ENCODE results near the gene ZNF135. TPM values are rescaled to one million over a fixed set of nuclear protein-coding genes. Genes with fewer than 3 reads are reported as not detected.

The ZNF135 gene
- total and polyA plus RNA-seq, 4 donors, result 2.1 to 12.8 (median 5.0) TPM

GRCh38 chr19:58024661-58025060, 34.4 kb upstream of the ZNF135 start:
- H3K27ac ChIP-seq (ENCODE audit: low read depth in 1 of 2, low read length in 2 of 2), result no peak overlapping the region
- H3K27me3 ChIP-seq (ENCODE audit: control insufficient read depth in 1 of 2, insufficient read depth in 2 of 2, low read length in 1 of 2), result no peaks in the 10 kb centered on the region
- intact Hi-C loops (cut with DNase I), result no loop called here
- WGBS, 2 donors, result 86 to 88% methylated on average over 12 of the region's 12 CpGs
- H3K9me3 ChIP-seq (ENCODE audit: control insufficient read depth, low read length), result no peaks in the 10 kb centered on the region
- no peaks in the 10 kb centered on the region for H3K4me1 ChIP-seq (ENCODE audit: control insufficient read depth in 1 of 2, insufficient read depth in 2 of 2, low read length in 2 of 2)
- ATAC-seq (ENCODE audit: low FRiP score) (no peak), DNase-seq (no peak)
- H3K4me3 ChIP-seq (ENCODE audit: low read length in 2 of 2), result no peak overlapping the region
- H3K36me3 ChIP-seq (ENCODE audit: control insufficient read depth in 1 of 2, insufficient read depth in 2 of 2, low read length in 1 of 2), result no peaks in the 10 kb centered on the region

GRCh38 chr19:58033741-58034476, 25.2 kb upstream of the ZNF135 start, which contains the start of gene ZSCAN1:
Gene ZSCAN1 (plus strand): TSS chr19:58034025. CDS start chr19:58037837, 3,812 bp downstream.
- H3K4me3 ChIP-seq (ENCODE audit: low read length in 2 of 2), result no peak within 1 kb of the TSS
- no peaks in the 10 kb centered on the region for H3K36me3 ChIP-seq (ENCODE audit: control insufficient read depth in 1 of 2, insufficient read depth in 2 of 2, low read length in 1 of 2)

GRCh38 chr19:58034477-58034793, 24.6 kb upstream of the ZNF135 start:
- Histone ChIP-seq H3K4me3 (ENCODE audit: low read length in 2 of 2) (no peak overlapping the region), H3K4me1 (ENCODE audit: control insufficient read depth in 1 of 2, insufficient read depth in 2 of 2, low read length in 2 of 2) (no peaks in the 10 kb centered on the region), H3K9me3 (ENCODE audit: control insufficient read depth, low read length) (peaks cover 14% of the 10 kb centered on the region), H3K27ac (ENCODE audit: low read depth in 1 of 2, low read length in 2 of 2) (no peak overlapping the region), H3K36me3 (ENCODE audit: control insufficient read depth in 1 of 2, insufficient read depth in 2 of 2, low read length in 1 of 2) (no peaks in the 10 kb centered on the region), H3K27me3 (ENCODE audit: control insufficient read depth in 1 of 2, insufficient read depth in 2 of 2, low read length in 1 of 2) (no peaks in the 10 kb centered on the region)
- no peak for DNase-seq
- ATAC-seq (ENCODE audit: low FRiP score), result no peak
- whole genome bisulfite sequencing, 2 donors, result 0 to 2% methylated on average over 11 to 20 of the region's 20 CpGs
- intact Hi-C loops (cut with DNase I), result no loop called here

More at GRCh38 chr19:58033741-58034476, 25.2 kb upstream of the ZNF135 start, which contains the start of gene ZSCAN1:
- ATAC-seq (ENCODE audit: low FRiP score) (peak; percentile 90), DNase-seq (peak; percentile 83 to 90)
- no peaks in the 10 kb centered on the region for H3K27me3 ChIP-seq (ENCODE audit: control insufficient read depth in 1 of 2, insufficient read depth in 2 of 2, low read length in 1 of 2)
- no peak within 1 kb of the TSS for H3K27ac ChIP-seq (ENCODE audit: low read depth in 1 of 2, low read length in 2 of 2)
- 2 to 3% methylated on average over 54 to 101 of the region's 101 CpGs for WGBS, 2 donors
- no peaks in the 10 kb centered on the region for H3K4me1 ChIP-seq (ENCODE audit: control insufficient read depth in 1 of 2, insufficient read depth in 2 of 2, low read length in 2 of 2)
- peaks cover 13% of the 10 kb centered on the region for H3K9me3 ChIP-seq (ENCODE audit: control insufficient read depth, low read length)
- intact Hi-C loops (cut with DNase I), result no loop called here

GRCh38 chr19:58035863-58036262, 23.2 kb upstream of the ZNF135 start:
- no peak overlapping the region for H3K4me3 ChIP-seq (ENCODE audit: low read length in 2 of 2)
- 69 to 71% methylated on average over 8 of the region's 8 CpGs for WGBS, 2 donors
- no peaks in the 10 kb centered on the region for H3K4me1 ChIP-seq (ENCODE audit: control insufficient read depth in 1 of 2, insufficient read depth in 2 of 2, low read length in 2 of 2)
- H3K27me3 ChIP-seq (ENCODE audit: control insufficient read depth in 1 of 2, insufficient read depth in 2 of 2, low read length in 1 of 2), result no peaks in the 10 kb centered on the region
- intact Hi-C loops (cut with DNase I), result no loop called here
- H3K9me3 ChIP-seq (ENCODE audit: control insufficient read depth, low read length), result peaks cover 15% of the 10 kb centered on the region
- ATAC-seq (ENCODE audit: low FRiP score) (no peak), DNase-seq (no peak)
- no peak overlapping the region for H3K27ac ChIP-seq (ENCODE audit: low read depth in 1 of 2, low read length in 2 of 2)
- no peaks in the 10 kb centered on the region for H3K36me3 ChIP-seq (ENCODE audit: control insufficient read depth in 1 of 2, insufficient read depth in 2 of 2, low read length in 1 of 2)

GRCh38 chr19:58037927-58038687, 21.0 kb upstream of the ZNF135 start:
- ATAC-seq (ENCODE audit: low FRiP score) (no peak), DNase-seq (no peak)
- Histone ChIP-seq H3K27me3 (ENCODE audit: control insufficient read depth in 1 of 2, insufficient read depth in 2 of 2, low read length in 1 of 2) (no peaks in the 10 kb centered on the region), H3K4me1 (ENCODE audit: control insufficient read depth in 1 of 2, insufficient read depth in 2 of 2, low read length in 2 of 2) (no peaks in the 10 kb centered on the region), H3K27ac (ENCODE audit: low read depth in 1 of 2, low read length in 2 of 2) (no peak overlapping the region), H3K36me3 (ENCODE audit: control insufficient read depth in 1 of 2, insufficient read depth in 2 of 2, low read length in 1 of 2) (no peaks in the 10 kb centered on the region), H3K9me3 (ENCODE audit: control insufficient read depth, low read length) (peaks cover 23% of the 10 kb centered on the region), H3K4me3 (ENCODE audit: low read length in 2 of 2) (no peak overlapping the region)
- intact Hi-C loops (cut with DNase I), result no loop called here
- 15 to 19% methylated on average over 38 to 44 of the region's 44 CpGs for WGBS, 2 donors

- ATAC-seq (ENCODE audit: low FRiP score), result no peak
- Histone ChIP-seq H3K9me3 (ENCODE audit: control insufficient read depth, low read length) (peaks cover 23% of the 10 kb centered on the region), H3K4me3 (ENCODE audit: low read length in 2 of 2) (no peak overlapping the region), H3K27ac (ENCODE audit: low read depth in 1 of 2, low read length in 2 of 2) (no peak overlapping the region), H3K36me3 (ENCODE audit: control insufficient read depth in 1 of 2, insufficient read depth in 2 of 2, low read length in 1 of 2) (no peaks in the 10 kb centered on the region), H3K27me3 (ENCODE audit: control insufficient read depth in 1 of 2, insufficient read depth in 2 of 2, low read length in 1 of 2) (no peaks in the 10 kb centered on the region), H3K4me1 (ENCODE audit: control insufficient read depth in 1 of 2, insufficient read depth in 2 of 2, low read length in 2 of 2) (no peaks in the 10 kb centered on the region)
- intact Hi-C loops (cut with DNase I), result no loop called here
- WGBS, 2 donors, result 25 to 32% methylated on average over 8 of the region's 8 CpGs
- no peak for DNase-seq
Measured at GRCh38 chr19:58038688-58039204, 20.3 kb upstream of the ZNF135 start.

GRCh38 chr19:58040751-58041525, 18.1 kb upstream of the ZNF135 start:
- H3K4me3 ChIP-seq (ENCODE audit: low read length in 2 of 2), result no peak overlapping the region
- no peaks in the 10 kb centered on the region for H3K36me3 ChIP-seq (ENCODE audit: control insufficient read depth in 1 of 2, insufficient read depth in 2 of 2, low read length in 1 of 2)
- no peaks in the 10 kb centered on the region for H3K27me3 ChIP-seq (ENCODE audit: control insufficient read depth in 1 of 2, insufficient read depth in 2 of 2, low read length in 1 of 2)
- 81 to 82% methylated on average over 21 of the region's 21 CpGs for WGBS, 2 donors
- DNase-seq (no peak), ATAC-seq (ENCODE audit: low FRiP score) (no peak)
- H3K9me3 ChIP-seq (ENCODE audit: control insufficient read depth, low read length), result peaks cover 28% of the 10 kb centered on the region
- H3K27ac ChIP-seq (ENCODE audit: low read depth in 1 of 2, low read length in 2 of 2), result no peak overlapping the region
- intact Hi-C loops (cut with DNase I), result no loop called here
- no peaks in the 10 kb centered on the region for H3K4me1 ChIP-seq (ENCODE audit: control insufficient read depth in 1 of 2, insufficient read depth in 2 of 2, low read length in 2 of 2)

- no peak overlapping the region for H3K4me3 ChIP-seq (ENCODE audit: low read length in 2 of 2)
- ATAC-seq (ENCODE audit: low FRiP score) (no peak), DNase-seq (no peak)
- no peak overlapping the region for H3K27ac ChIP-seq (ENCODE audit: low read depth in 1 of 2, low read length in 2 of 2)
- 38 to 41% methylated on average over 54 of the region's 54 CpGs for whole genome bisulfite sequencing, 2 donors
- no peaks in the 10 kb centered on the region for H3K27me3 ChIP-seq (ENCODE audit: control insufficient read depth in 1 of 2, insufficient read depth in 2 of 2, low read length in 1 of 2)
- peaks cover 40% of the 10 kb centered on the region for H3K9me3 ChIP-seq (ENCODE audit: control insufficient read depth, low read length)
- no peaks in the 10 kb centered on the region for H3K4me1 ChIP-seq (ENCODE audit: control insufficient read depth in 1 of 2, insufficient read depth in 2 of 2, low read length in 2 of 2)
- intact Hi-C loops (cut with DNase I), result no loop called here
- H3K36me3 ChIP-seq (ENCODE audit: control insufficient read depth in 1 of 2, insufficient read depth in 2 of 2, low read length in 1 of 2), result no peaks in the 10 kb centered on the region
Measured at GRCh38 chr19:58042495-58043340, 16.4 kb upstream of the ZNF135 start.
